ENCODE data around the gene XPO4.

XPO4 gene

DNA sequence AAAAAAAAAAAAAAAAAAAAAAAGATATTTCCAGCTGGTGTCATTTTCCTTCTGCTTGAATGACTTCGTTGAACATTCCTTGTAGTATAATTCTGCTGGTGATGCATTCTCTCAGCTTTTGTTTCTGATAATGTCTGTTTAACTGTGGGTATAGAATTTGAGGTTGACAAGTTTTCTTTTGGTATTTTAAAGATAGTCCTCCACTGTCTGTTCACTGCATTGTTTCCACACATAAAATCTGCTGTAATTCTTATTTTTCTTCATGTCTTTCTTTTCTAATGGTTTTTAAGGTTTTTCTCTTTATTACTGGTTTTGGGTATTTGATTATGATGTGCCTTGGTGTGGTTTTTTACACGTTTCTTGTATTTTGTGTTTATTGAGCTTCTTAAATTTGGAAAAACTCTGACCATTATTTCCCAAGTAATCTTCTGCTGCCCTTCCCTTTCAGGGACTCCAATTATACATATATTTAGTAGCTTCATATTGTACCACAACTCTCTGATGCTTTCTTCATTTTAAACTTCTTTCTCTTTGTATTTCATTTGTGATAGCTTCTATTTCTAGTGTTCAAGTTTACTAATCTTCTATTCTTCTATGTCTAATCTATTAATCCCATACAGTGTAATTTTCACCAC, 135.1 kb downstream of the XPO4 start:
- Histone ChIP-seq H3K4me1 (ENCODE audit: control insufficient read depth, insufficient read depth, low read depth, low read length) (peaks cover under 1% of the 10 kb centered on the region), H2BK12ac (ENCODE audit: low read length in 2 of 2) (no peak overlapping the region), H4K8ac (ENCODE audit: low read length) (no peak overlapping the region), H3K4me3 (ENCODE audit: insufficient read depth in 1 of 2, low read depth in 1 of 2, low read length in 2 of 2) (no peak overlapping the region), H2BK5ac (ENCODE audit: low read depth, low read length, poor library complexity, severe bottlenecking) (no peak overlapping the region), H3K36me3 (ENCODE audit: control insufficient read depth in 1 of 2, insufficient read depth in 2 of 2, low read depth in 1 of 2, low read length in 2 of 2) (peaks cover 3 to 40% of the 10 kb centered on the region in 2 experiments), H2AK5ac (ENCODE audit: low read length, severe bottlenecking) (no peak overlapping the region), H3K79me1 (replicated peaks; ENCODE audit: low read length, poor library complexity, severe bottlenecking) (peaks cover 16% of the 10 kb centered on the region), H3K14ac (ENCODE audit: low read length in 2 of 2) (no peak overlapping the region), H3K9ac (ENCODE audit: low read length) (no peak overlapping the region), H4K91ac (ENCODE audit: low read length) (no peak overlapping the region), H3K9me3 (ENCODE audit: control insufficient read depth, low read length) (peaks cover 27% of the 10 kb centered on the region), H3K18ac (ENCODE audit: low read depth in 1 of 2, low read length in 2 of 2) (no peak overlapping the region), H2AFZ (ENCODE audit: low read depth, low read length) (no peak overlapping the region), H2BK15ac (ENCODE audit: low read depth, poor library complexity, severe bottlenecking) (no peak overlapping the region), H3K4ac (ENCODE audit: low read depth in 1 of 2, low read length in 2 of 2) (no peak overlapping the region), H3K4me2 (ENCODE audit: low read length, poor library complexity, severe bottlenecking) (no peak overlapping the region), H3K27me3 (ENCODE audit: control insufficient read depth in 1 of 2, insufficient read depth in 1 of 2, low read length in 2 of 2) (no peaks in the 10 kb centered on the region), H2BK120ac (ENCODE audit: low read depth, low read length) (no peak overlapping the region), H3K27ac (ENCODE audit: low read length, poor library complexity, severe bottlenecking) (no peak overlapping the region), H3K23ac (ENCODE audit: low read length in 2 of 2) (no peak overlapping the region)
- WGBS: 100% methylated on average over 1 of the region's 2 CpGs
- no peak for DNase-seq

DNA sequence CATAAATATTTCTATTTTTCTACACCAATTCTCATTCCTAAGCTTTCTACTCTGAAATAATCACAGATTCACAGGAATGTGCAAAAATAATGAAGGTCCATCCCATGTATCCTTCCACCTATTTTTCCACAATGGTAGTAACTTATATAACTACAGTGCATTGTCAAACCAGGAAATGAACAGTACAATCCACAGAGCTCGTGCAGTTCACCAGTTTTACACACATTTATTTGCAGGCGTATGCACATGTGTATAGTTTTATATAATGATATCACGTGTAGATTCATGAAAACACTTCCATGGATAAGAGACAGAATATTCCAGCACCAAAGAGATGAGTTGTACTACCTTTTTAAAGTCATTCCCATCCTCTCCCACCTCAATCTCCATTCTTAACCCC, 141.7 kb downstream of the XPO4 start:
- no peak overlapping the region for H2BK5ac ChIP-seq (ENCODE audit: low read depth, low read length, poor library complexity, severe bottlenecking)
- no peak for DNase-seq
- no peak overlapping the region for H3K14ac ChIP-seq (ENCODE audit: low read length in 2 of 2)
- peaks cover 3 to 12% of the 10 kb centered on the region in 2 experiments for H3K36me3 ChIP-seq (ENCODE audit: control insufficient read depth in 1 of 2, insufficient read depth in 2 of 2, low read depth in 1 of 2, low read length in 2 of 2)
- H2BK12ac ChIP-seq (ENCODE audit: low read length in 2 of 2): no peak overlapping the region
- no peaks in the 10 kb centered on the region for H3K79me1 ChIP-seq (replicated peaks; ENCODE audit: low read length, poor library complexity, severe bottlenecking)
- no peak overlapping the region for H2BK15ac ChIP-seq (ENCODE audit: low read depth, poor library complexity, severe bottlenecking)
- H3K4me2 ChIP-seq (ENCODE audit: low read length, poor library complexity, severe bottlenecking): no peak overlapping the region
- H3K27ac ChIP-seq (ENCODE audit: low read length, poor library complexity, severe bottlenecking): no peak overlapping the region
- no peak overlapping the region for H3K4ac ChIP-seq (ENCODE audit: low read depth in 1 of 2, low read length in 2 of 2)
- no peak overlapping the region for H2BK120ac ChIP-seq (ENCODE audit: low read depth, low read length)
- H3K9ac ChIP-seq (ENCODE audit: low read length): no peak overlapping the region
- no peaks in the 10 kb centered on the region for H3K4me1 ChIP-seq (ENCODE audit: control insufficient read depth, insufficient read depth, low read depth, low read length)
- H4K91ac ChIP-seq (ENCODE audit: low read length): no peak overlapping the region
- no peak overlapping the region for H3K18ac ChIP-seq (ENCODE audit: low read depth in 1 of 2, low read length in 2 of 2)
- H3K23ac ChIP-seq (ENCODE audit: low read length in 2 of 2): no peak overlapping the region
- H3K9me3 ChIP-seq (ENCODE audit: control insufficient read depth, low read length): peaks cover 17% of the 10 kb centered on the region
- H4K8ac ChIP-seq (ENCODE audit: low read length): no peak overlapping the region
- H3K4me3 ChIP-seq (ENCODE audit: insufficient read depth in 1 of 2, low read depth in 1 of 2, low read length in 2 of 2): no peak overlapping the region
- WGBS: 100% methylated on average over 1 of the region's 3 CpGs
- H2AK5ac ChIP-seq (ENCODE audit: low read length, severe bottlenecking): no peak overlapping the region
- no peak overlapping the region for H2AFZ ChIP-seq (ENCODE audit: low read depth, low read length)
- no peaks in the 10 kb centered on the region for H3K27me3 ChIP-seq (ENCODE audit: control insufficient read depth in 1 of 2, insufficient read depth in 1 of 2, low read length in 2 of 2)

DNA sequence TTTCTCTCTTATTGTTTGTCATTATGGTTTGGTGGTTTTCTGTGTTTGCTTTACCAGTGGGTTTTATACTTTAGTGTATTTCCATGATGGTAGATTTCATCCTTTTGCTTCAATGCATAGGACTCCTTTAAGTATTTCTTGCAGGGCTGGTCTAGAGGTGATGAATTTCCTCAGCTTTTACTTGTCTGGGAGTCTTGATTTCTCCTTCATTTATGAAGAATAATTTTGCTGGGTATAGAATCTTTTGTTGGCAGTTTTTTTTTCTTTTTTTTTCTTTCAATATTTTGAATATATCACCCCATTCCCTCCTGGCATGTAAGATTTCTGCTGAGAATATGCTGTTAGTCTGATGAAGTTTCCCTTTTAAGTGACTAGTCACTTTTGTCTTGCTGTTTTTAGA, 148.5 kb downstream of the XPO4 start:
- no peak overlapping the region for H3K4me2 ChIP-seq (ENCODE audit: low read length, poor library complexity, severe bottlenecking)
- no peak overlapping the region for H4K8ac ChIP-seq (ENCODE audit: low read length)
- no peak overlapping the region for H2AK5ac ChIP-seq (ENCODE audit: low read length, severe bottlenecking)
- H3K23ac ChIP-seq (ENCODE audit: low read length in 2 of 2): no peak overlapping the region
- H3K4me3 ChIP-seq (ENCODE audit: insufficient read depth in 1 of 2, low read depth in 1 of 2, low read length in 2 of 2): peak overlapping the region in 1 of 2 experiments; percentile 30
- H3K4me1 ChIP-seq (ENCODE audit: control insufficient read depth, insufficient read depth, low read depth, low read length): no peaks in the 10 kb centered on the region
- H3K14ac ChIP-seq (ENCODE audit: low read length in 2 of 2): no peak overlapping the region
- H4K91ac ChIP-seq (ENCODE audit: low read length): no peak overlapping the region
- H3K79me1 ChIP-seq (replicated peaks; ENCODE audit: low read length, poor library complexity, severe bottlenecking): no peaks in the 10 kb centered on the region
- no peak overlapping the region for H2BK15ac ChIP-seq (ENCODE audit: low read depth, poor library complexity, severe bottlenecking)
- no peak overlapping the region for H3K27ac ChIP-seq (ENCODE audit: low read length, poor library complexity, severe bottlenecking)
- no peak overlapping the region for H2AFZ ChIP-seq (ENCODE audit: low read depth, low read length)
- no peak overlapping the region for H2BK5ac ChIP-seq (ENCODE audit: low read depth, low read length, poor library complexity, severe bottlenecking)
- no peak overlapping the region for H2BK12ac ChIP-seq (ENCODE audit: low read length in 2 of 2)
- H3K9ac ChIP-seq (ENCODE audit: low read length): no peak overlapping the region
- no peak overlapping the region for H3K4ac ChIP-seq (ENCODE audit: low read depth in 1 of 2, low read length in 2 of 2)
- no peak overlapping the region for H3K18ac ChIP-seq (ENCODE audit: low read depth in 1 of 2, low read length in 2 of 2)
- no peaks in the 10 kb centered on the region for H3K27me3 ChIP-seq (ENCODE audit: control insufficient read depth in 1 of 2, insufficient read depth in 1 of 2, low read length in 2 of 2)
- peaks cover 68% of the 10 kb centered on the region for H3K9me3 ChIP-seq (ENCODE audit: control insufficient read depth, low read length)
- H3K36me3 ChIP-seq (ENCODE audit: control insufficient read depth in 1 of 2, insufficient read depth in 2 of 2, low read depth in 1 of 2, low read length in 2 of 2): peaks cover 10 to 15% of the 10 kb centered on the region in 2 experiments
- no peak for DNase-seq
- no peak overlapping the region for H2BK120ac ChIP-seq (ENCODE audit: low read depth, low read length)

DNA sequence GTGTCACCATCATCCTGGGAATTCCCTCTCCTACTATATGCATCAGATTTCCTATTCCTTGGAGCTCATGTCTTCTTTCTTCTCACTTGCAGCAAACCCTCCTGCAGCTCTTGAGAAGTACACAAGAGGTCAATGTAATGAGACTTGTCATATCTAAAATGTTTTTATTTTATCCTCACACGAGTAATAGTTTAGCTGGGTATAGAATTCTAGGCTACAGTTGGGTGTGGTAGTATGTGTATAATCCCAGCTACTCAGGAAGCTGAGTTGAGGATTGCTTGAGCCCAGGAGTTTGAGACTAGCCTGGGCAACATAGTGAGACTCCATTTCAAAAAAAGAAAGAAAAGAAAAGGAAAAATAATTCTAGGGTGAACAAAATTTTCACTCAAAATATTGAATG, 153.2 kb downstream of the XPO4 start:
- Histone ChIP-seq H2BK5ac (ENCODE audit: low read depth, low read length, poor library complexity, severe bottlenecking) (no peak overlapping the region), H3K18ac (ENCODE audit: low read depth in 1 of 2, low read length in 2 of 2) (no peak overlapping the region)
- WGBS: 79% methylated on average over 1 of the region's 1 CpG

More for the DNA sequence above, 153.2 kb downstream of the XPO4 start:
- H4K91ac ChIP-seq (ENCODE audit: low read length): no peak overlapping the region
- no peak overlapping the region for H3K9ac ChIP-seq (ENCODE audit: low read length)
- peak overlapping the region in 1 of 2 experiments; percentile 43 for H3K4me3 ChIP-seq (ENCODE audit: insufficient read depth in 1 of 2, low read depth in 1 of 2, low read length in 2 of 2)
- H2BK15ac ChIP-seq (ENCODE audit: low read depth, poor library complexity, severe bottlenecking): no peak overlapping the region
- H3K14ac ChIP-seq (ENCODE audit: low read length in 2 of 2): no peak overlapping the region
- no peak overlapping the region for H3K27ac ChIP-seq (ENCODE audit: low read length, poor library complexity, severe bottlenecking)
- peaks cover 47% of the 10 kb centered on the region for H3K9me3 ChIP-seq (ENCODE audit: control insufficient read depth, low read length)
- H3K79me1 ChIP-seq (replicated peaks; ENCODE audit: low read length, poor library complexity, severe bottlenecking): no peaks in the 10 kb centered on the region
- H2AFZ ChIP-seq (ENCODE audit: low read depth, low read length): no peak overlapping the region
- no peak overlapping the region for H2BK120ac ChIP-seq (ENCODE audit: low read depth, low read length)
- H2BK12ac ChIP-seq (ENCODE audit: low read length in 2 of 2): no peak overlapping the region
- H3K4ac ChIP-seq (ENCODE audit: low read depth in 1 of 2, low read length in 2 of 2): no peak overlapping the region
- DNase-seq: no peak
- peaks cover 0 to 6% of the 10 kb centered on the region in 2 experiments for H3K36me3 ChIP-seq (ENCODE audit: control insufficient read depth in 1 of 2, insufficient read depth in 2 of 2, low read depth in 1 of 2, low read length in 2 of 2)
- H3K4me2 ChIP-seq (ENCODE audit: low read length, poor library complexity, severe bottlenecking): no peak overlapping the region
- no peak overlapping the region for H2AK5ac ChIP-seq (ENCODE audit: low read length, severe bottlenecking)
- H3K27me3 ChIP-seq (ENCODE audit: control insufficient read depth in 1 of 2, insufficient read depth in 1 of 2, low read length in 2 of 2): no peaks in the 10 kb centered on the region
- no peak overlapping the region for H4K8ac ChIP-seq (ENCODE audit: low read length)
- no peak overlapping the region for H3K23ac ChIP-seq (ENCODE audit: low read length in 2 of 2)
- no peaks in the 10 kb centered on the region for H3K4me1 ChIP-seq (ENCODE audit: control insufficient read depth, insufficient read depth, low read depth, low read length)
